ENCODE data around the gene RADX. TPM values are rescaled to one million over a fixed set of nuclear protein-coding genes. Genes with fewer than 3 reads are reported as not detected.

The RADX gene
- polyA plus RNA-seq, 1 of the 3 experiments (the other 2 are of a cell fraction), result not detected

GRCh38 chrX:106716004-106716403 lies 104.2 kb downstream of the RADX start:
- Histone ChIP-seq H4K20me1 (ENCODE audit: insufficient read depth) (no peaks in the 10 kb centered on the region), H2AFZ (ENCODE audit: low read depth) (no peak overlapping the region), H3K9me3 (no peaks in the 10 kb centered on the region), H3K4me2 (no peak overlapping the region), H3K4me1 (ENCODE audit: control insufficient read depth in 1 of 2, insufficient read depth in 2 of 2, low read depth in 1 of 2, low read length in 1 of 2) (no peaks in the 10 kb centered on the region), H3K27ac (ENCODE audit: low read depth in 2 of 2, low read length in 1 of 2) (no peak overlapping the region), H3K4me3 (ENCODE audit: low read depth in 2 of 2, low read length in 1 of 2) (no peak overlapping the region), H3K36me3 (replicated peaks in 1 of 2; ENCODE audit: control insufficient read depth in 1 of 2, insufficient read depth in 2 of 2, low read length in 1 of 2) (no peaks in the 10 kb centered on the region), H3K9ac (no peak overlapping the region), H3K79me2 (ENCODE audit: insufficient read depth) (no peaks in the 10 kb centered on the region), H3K9me2 (no peaks in the 10 kb centered on the region), H3F3A (replicated peaks; ENCODE audit: insufficient read depth) (no peaks in the 10 kb centered on the region), H3K27me3 (ENCODE audit: insufficient read depth) (peaks cover 57% of the 10 kb centered on the region)
- CTCF ChIA-PET, result no interaction called here
- no peak for DNase-seq
- 36% methylated on average over 1 of the region's 1 CpG for WGBS (ENCODE audit: low lambda C conversion rate)
- POLR2A ChIA-PET, result no interaction called here
- TF ChIP-seq NRF1 (IDR thresholded peaks at IDR 0.05; ENCODE audit: low read depth, low read length) (no peak), RAD21 (IDR thresholded peaks at IDR 0.05; ENCODE audit: low read length) (no peak), NFIC (IDR thresholded peaks at IDR 0.05; ENCODE audit: borderline replicate concordance) (no peak), FOXM1 (IDR thresholded peaks at IDR 0.05; ENCODE audit: low read depth) (no peak), CTCF (IDR thresholded peaks at IDR 0.05) (no peak), GABPA (IDR thresholded peaks at IDR 0.05; ENCODE audit: low read depth) (no peak), FOSL2 (IDR thresholded peaks at IDR 0.05; ENCODE audit: borderline replicate concordance, low read depth) (no peak), RCOR1 (IDR thresholded peaks at IDR 0.05; ENCODE audit: low read length) (no peak), MXI1 (IDR thresholded peaks at IDR 0.05; ENCODE audit: low read depth, low read length) (no peak), GATA2 (CRISPR knock-in tag; IDR thresholded peaks at IDR 0.05) (no peak)

DNA sequence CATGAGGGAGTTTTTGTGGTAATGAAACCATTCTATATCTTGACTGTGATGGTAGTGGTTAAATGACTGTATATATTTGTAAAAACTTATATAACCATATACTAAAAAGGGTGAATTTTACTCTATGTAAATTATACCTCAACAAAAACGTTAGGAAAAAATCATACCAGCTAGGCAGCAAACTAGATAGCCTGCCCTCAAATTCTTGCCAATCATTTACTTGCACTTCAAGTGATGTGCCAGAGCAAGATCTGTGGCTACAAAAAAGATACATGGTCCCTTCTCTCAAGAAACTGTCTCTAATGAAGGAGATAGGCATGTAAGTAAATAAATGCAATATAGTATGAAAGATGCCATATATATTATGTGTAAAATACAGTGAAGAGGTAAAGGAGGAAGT lies 104.7 kb downstream of the RADX start:
- H3K4me2 ChIP-seq, result no peak overlapping the region
- TF ChIP-seq NFIC (IDR thresholded peaks at IDR 0.05; ENCODE audit: borderline replicate concordance), result no peak
- TF ChIP-seq TCF12 (IDR thresholded peaks at IDR 0.05), result no peak
- TF ChIP-seq, protein P1, sequence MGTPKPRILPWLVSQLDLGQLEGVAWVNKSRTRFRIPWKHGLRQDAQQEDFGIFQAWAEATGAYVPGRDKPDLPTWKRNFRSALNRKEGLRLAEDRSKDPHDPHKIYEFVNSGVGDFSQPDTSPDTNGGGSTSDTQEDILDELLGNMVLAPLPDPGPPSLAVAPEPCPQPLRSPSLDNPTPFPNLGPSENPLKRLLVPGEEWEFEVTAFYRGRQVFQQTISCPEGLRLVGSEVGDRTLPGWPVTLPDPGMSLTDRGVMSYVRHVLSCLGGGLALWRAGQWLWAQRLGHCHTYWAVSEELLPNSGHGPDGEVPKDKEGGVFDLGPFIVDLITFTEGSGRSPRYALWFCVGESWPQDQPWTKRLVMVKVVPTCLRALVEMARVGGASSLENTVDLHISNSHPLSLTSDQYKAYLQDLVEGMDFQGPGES (IDR thresholded peaks at IDR 0.05; ENCODE audit: low read depth, low read length), result no peak
- no peak for TF ChIP-seq CHD2 (IDR thresholded peaks at IDR 0.05; ENCODE audit: low read length, partially characterized antibody)
- no peak for TF ChIP-seq NRF1 (IDR thresholded peaks at IDR 0.05; ENCODE audit: low read depth, low read length)
- no peak for TF ChIP-seq RCOR1 (IDR thresholded peaks at IDR 0.05; ENCODE audit: low read length)
- TF ChIP-seq, protein P2, sequence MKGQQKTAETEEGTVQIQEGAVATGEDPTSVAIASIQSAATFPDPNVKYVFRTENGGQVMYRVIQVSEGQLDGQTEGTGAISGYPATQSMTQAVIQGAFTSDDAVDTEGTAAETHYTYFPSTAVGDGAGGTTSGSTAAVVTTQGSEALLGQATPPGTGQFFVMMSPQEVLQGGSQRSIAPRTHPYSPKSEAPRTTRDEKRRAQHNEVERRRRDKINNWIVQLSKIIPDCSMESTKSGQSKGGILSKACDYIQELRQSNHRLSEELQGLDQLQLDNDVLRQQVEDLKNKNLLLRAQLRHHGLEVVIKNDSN (IDR thresholded peaks at IDR 0.05; ENCODE audit: borderline replicate concordance, low read depth), result no peak
- TF ChIP-seq TEAD4 (IDR thresholded peaks at IDR 0.05; ENCODE audit: borderline replicate concordance, insufficient read depth), result no peak
- TF ChIP-seq POLR2AphosphoS5 (IDR thresholded peaks at IDR 0.05; ENCODE audit: low read depth, low read length), result no peak
- TF ChIP-seq MEF2A (IDR thresholded peaks at IDR 0.05; ENCODE audit: borderline replicate concordance, low read depth), result no peak
- no peak for TF ChIP-seq EZH2phosphoT487 (IDR thresholded peaks at IDR 0.05; ENCODE audit: borderline replicate concordance, low read depth)
- no peak for TF ChIP-seq SMC3 (IDR thresholded peaks at IDR 0.05; ENCODE audit: low read depth, low read length)
- TF ChIP-seq, protein P3, sequence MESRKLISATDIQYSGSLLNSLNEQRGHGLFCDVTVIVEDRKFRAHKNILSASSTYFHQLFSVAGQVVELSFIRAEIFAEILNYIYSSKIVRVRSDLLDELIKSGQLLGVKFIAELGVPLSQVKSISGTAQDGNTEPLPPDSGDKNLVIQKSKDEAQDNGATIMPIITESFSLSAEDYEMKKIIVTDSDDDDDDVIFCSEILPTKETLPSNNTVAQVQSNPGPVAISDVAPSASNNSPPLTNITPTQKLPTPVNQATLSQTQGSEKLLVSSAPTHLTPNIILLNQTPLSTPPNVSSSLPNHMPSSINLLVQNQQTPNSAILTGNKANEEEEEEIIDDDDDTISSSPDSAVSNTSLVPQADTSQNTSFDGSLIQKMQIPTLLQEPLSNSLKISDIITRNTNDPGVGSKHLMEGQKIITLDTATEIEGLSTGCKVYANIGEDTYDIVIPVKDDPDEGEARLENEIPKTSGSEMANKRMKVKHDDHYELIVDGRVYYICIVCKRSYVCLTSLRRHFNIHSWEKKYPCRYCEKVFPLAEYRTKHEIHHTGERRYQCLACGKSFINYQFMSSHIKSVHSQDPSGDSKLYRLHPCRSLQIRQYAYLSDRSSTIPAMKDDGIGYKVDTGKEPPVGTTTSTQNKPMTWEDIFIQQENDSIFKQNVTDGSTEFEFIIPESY (IDR thresholded peaks at IDR 0.05; ENCODE audit: borderline replicate concordance, low read depth), result no peak
- TF ChIP-seq RFX5 (IDR thresholded peaks at IDR 0.05; ENCODE audit: low read length), result no peak
- TF ChIP-seq TAF1 (IDR thresholded peaks at IDR 0.05; ENCODE audit: borderline replicate concordance, low read depth, low read length), result no peak
- no peak for TF ChIP-seq GATA2 (CRISPR knock-in tag; IDR thresholded peaks at IDR 0.05)
- TF ChIP-seq FOSL2 (IDR thresholded peaks at IDR 0.05; ENCODE audit: borderline replicate concordance, low read depth), result no peak

More for the DNA sequence above, 104.7 kb downstream of the RADX start:
- no peak overlapping the region for H3K9ac ChIP-seq
- H3K4me1 ChIP-seq (ENCODE audit: control insufficient read depth in 1 of 2, insufficient read depth in 2 of 2, low read depth in 1 of 2, low read length in 1 of 2), result no peaks in the 10 kb centered on the region
- H3K9me3 ChIP-seq, result no peaks in the 10 kb centered on the region
- no peak overlapping the region for H3K27ac ChIP-seq (ENCODE audit: low read depth in 2 of 2, low read length in 1 of 2)
- no peak overlapping the region for H3K4me3 ChIP-seq (ENCODE audit: low read depth in 2 of 2, low read length in 1 of 2)
- no peak for DNase-seq
- no peaks in the 10 kb centered on the region for H4K20me1 ChIP-seq (ENCODE audit: insufficient read depth)
- H3K79me2 ChIP-seq (ENCODE audit: insufficient read depth), result no peaks in the 10 kb centered on the region
- POLR2A ChIA-PET, result no interaction called here
- no peaks in the 10 kb centered on the region for H3K36me3 ChIP-seq (replicated peaks in 1 of 2; ENCODE audit: control insufficient read depth in 1 of 2, insufficient read depth in 2 of 2, low read length in 1 of 2)
- WGBS (ENCODE audit: low lambda C conversion rate), result 3% methylated on average over 1 of the region's 1 CpG
- H3K9me2 ChIP-seq, result no peaks in the 10 kb centered on the region
- H3K27me3 ChIP-seq (ENCODE audit: insufficient read depth), result peaks cover 60% of the 10 kb centered on the region
- CTCF ChIA-PET, result no interaction called here
- no peak overlapping the region for H2AFZ ChIP-seq (ENCODE audit: low read depth)
- H3F3A ChIP-seq (replicated peaks; ENCODE audit: insufficient read depth), result no peaks in the 10 kb centered on the region

Measured in SK-N-SH (cell line).